Right cardiac atrium (tissue), 5 donors: Measurements from ENCODE around the gene DENND4B. TPM values are rescaled to one million over a fixed set of nuclear protein-coding genes. Genes with fewer than 3 reads are reported as not detected.

Source experiments
- ATAC-seq, 2 donors: fragments of 200-7000 bp; cut with Tn5 transposase; one replicate each; pipeline versions ENCODE4 v1.8.0 to v1.9.1; 2020; ENCODE audit warnings: moderate library complexity in 2 of 2, mild to moderate bottlenecking in 1 of 2
- DNase-seq, 3 donors: peaks; one replicate each; pipeline ENCODE4 v3.0.0-alpha.2; 2020
- H3K27ac ChIP-seq: one replicate; pipeline ENCODE4 v1.5.1; 2013; ENCODE audit warnings: mild to moderate bottlenecking, low read length, control low read depth, moderate library complexity
- H3K27me3 ChIP-seq: one replicate; pipeline ENCODE4 v1.6.1; 2013; ENCODE audit not compliant: control insufficient read depth, insufficient read depth
- H3K4me1 ChIP-seq: one replicate; pipeline ENCODE4 v1.6.1; 2013; ENCODE audit warnings: low read length; ENCODE audit not compliant: control insufficient read depth, insufficient read depth
- H3K4me3 ChIP-seq: one replicate; pipeline ENCODE4 v1.5.1; 2013; ENCODE audit warnings: low read length, control low read depth
- H3K9me3 ChIP-seq: one replicate; pipeline ENCODE4 v1.6.1; 2013; ENCODE audit warnings: low read length; ENCODE audit not compliant: control insufficient read depth
- WGBS: extraction: QIAGEN DNeasy Blood & Tissue Kit; methylation state at CpG from one replicate; pipeline ENCODE4 v1.1.7; 2013; 5-methylcytosine and 5-hydroxymethylcytosine counted together
- intact Hi-C, 4 donors: fragments of 100-400 bp; cut with DNase I; formaldehyde crosslinking; loops; one replicate each; pipeline versions ENCODE4 v1.11.0 to v1.14.0; 2022 to 2023
- polyA plus RNA-seq: library from polyadenylated mRNA; stranded (reverse); fragments of 200-250 nt; gene quantifications from one replicate; pipeline ENCODE4 v1.2.3, GENCODE V29; 2013
- total RNA-seq, 4 donors: library from RNA; stranded (reverse); fragmentation: NEBNext Ultra II Directional; extraction: Animal tissue kit (Norgen Biotek cat#: 25700); gene quantifications; one replicate each; pipeline ENCODE4 v1.2.1, GENCODE V29; 2021
- donor health status: healthy with polysubstance abuse.
- donor health status: DM: no; HTN: yes; CAD: no.
- donor health status: DM: no; HTN: no; CAD: no.
- donor health status: DM: no; HTN: yes; CAD: no; lungs with severe emphysema.
- donor health status: DM: yes; HTN: yes; CAD: no.

The DENND4B gene
- total and polyA plus RNA-seq, 5 donors: 32.0 to 48.7 (median 41.5) TPM

DNA sequence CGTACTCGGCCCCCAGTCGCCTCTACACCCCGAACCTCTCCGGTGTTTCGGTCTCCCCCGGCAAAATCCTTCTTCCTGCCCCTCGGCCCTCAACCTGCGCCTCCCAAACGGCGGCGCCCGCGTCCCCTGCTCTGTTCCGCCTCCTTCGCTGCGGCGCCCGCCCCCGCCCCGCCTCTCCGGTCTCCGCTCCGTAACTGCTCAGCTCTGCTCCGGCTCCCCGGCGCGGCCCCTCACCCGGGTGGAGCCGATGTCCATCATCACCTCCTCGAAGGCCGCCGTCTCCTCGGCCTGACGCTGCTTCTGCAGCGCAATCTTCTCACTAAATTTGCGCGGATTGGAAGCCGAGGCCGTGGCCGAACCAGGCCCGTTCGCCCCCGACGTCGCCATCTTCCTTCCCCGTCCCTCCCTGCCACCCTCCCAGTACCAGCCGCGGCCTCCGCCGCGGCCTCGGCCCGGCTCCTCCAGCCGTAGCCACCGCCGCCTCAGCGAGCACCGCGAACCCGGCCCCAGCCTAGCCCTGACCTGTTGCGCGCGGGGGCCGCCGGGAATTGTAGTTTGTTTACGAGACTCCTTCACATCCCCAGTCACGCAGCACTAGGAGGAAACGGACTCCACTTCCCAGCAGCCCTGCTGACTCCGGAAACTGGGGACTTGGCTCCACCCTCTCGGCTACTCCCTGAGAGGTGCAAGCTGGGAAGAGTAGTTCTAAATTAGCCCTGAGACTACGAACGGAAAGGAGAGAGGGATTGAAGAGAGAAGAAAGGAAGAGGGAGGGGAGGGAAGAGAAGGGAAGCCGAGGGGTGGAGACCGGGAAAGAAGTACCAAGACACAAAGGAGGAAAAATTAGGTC, 11.8 kb upstream of the DENND4B start, which contains the start of gene CRTC2:
Gene CRTC2, minus strand, starts transcription at position 502 of the 850 bp plus-strand sequence. Its CDS starts 115 bp downstream, at position 387.
- Histone ChIP-seq H3K9me3 (no peaks in the 10 kb centered on the region), H3K27me3 (no peaks in the 10 kb centered on the region), H3K4me3 (peak within 1 kb of the TSS; percentile 78), H3K27ac (peak within 1 kb of the TSS; percentile 92), H3K4me1 (peaks cover 18% of the 10 kb centered on the region)
- WGBS: under 1% methylated on average over 74 of the region's 75 CpGs
- DNase-seq (peak; percentile 99 to 100 (median 99)), ATAC-seq (peak; percentile 91 to 92)
- intact Hi-C loops: no loop called here

DNA sequence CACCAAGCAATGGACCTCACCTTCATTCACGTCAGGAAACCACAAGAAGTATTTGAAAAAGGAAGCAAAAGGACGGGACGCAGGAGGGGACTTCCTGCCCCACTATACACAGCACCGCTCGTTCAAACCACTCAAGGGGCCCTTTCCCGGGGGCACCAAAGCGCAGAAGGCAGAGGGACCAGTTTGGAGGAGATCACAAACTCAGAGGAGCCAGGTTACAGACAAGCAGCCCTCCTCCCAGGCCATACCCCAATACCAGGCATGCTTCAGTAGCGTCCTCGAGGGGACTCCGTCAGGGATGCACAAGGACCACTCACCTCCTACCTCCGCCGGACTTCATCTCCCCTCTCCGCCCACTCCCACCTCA, 11.2 kb upstream of the DENND4B start:
- H3K4me1 ChIP-seq: peaks cover 18% of the 10 kb centered on the region
- intact Hi-C loops: no loop called here
- H3K9me3 ChIP-seq: no peaks in the 10 kb centered on the region
- WGBS: 1% methylated on average over 13 of the region's 13 CpGs
- no peak for DNase-seq
- peak overlapping the region; percentile 92 for H3K27ac ChIP-seq
- H3K4me3 ChIP-seq: peak overlapping the region; percentile 78
- ATAC-seq: peak; percentile 0 to 7
- no peaks in the 10 kb centered on the region for H3K27me3 ChIP-seq

DNA sequence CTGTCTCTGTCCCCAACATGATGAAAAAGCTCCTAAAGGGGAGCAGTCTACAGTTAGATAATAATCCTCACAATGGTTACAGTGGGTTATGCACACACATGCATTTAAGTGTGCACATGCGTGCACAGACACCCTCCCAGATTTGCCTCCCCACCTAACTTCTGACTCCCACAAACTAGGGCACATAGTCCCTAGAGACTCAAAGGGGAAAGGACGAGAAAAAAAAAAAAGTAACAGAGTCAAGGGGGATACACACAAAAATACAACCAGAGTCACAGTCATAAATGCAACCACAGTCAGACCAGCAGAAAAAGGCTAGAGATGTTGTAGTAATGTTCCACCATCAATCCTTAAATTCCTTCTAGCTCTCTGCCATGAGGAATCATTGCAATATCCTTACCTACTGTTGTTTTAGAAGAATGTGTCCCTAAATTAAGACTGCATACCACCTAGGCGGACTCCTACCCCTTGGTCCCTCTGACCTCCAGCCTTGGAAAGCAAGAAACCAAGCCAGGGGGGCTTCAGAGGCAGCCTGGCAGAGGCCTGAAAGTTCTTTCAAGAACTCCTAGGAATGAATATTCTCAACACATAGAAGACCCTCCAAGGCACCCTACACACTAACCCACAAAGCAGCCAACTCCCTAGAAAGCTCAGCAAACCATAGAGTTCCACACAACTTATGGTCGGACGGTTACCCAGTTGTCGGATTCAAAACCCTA, 10.6 kb upstream of the DENND4B start:
- peaks cover 15% of the 10 kb centered on the region for H3K4me1 ChIP-seq
- intact Hi-C loops: no loop called here
- H3K27ac ChIP-seq: no peak overlapping the region
- peak overlapping the region; percentile 78 for H3K4me3 ChIP-seq
- DNase-seq (peak in 1 of 3 donors; percentile 6), ATAC-seq (no peak)
- H3K27me3 ChIP-seq: no peaks in the 10 kb centered on the region
- WGBS: 30% methylated on average over 6 of the region's 6 CpGs
- no peaks in the 10 kb centered on the region for H3K9me3 ChIP-seq

DNA sequence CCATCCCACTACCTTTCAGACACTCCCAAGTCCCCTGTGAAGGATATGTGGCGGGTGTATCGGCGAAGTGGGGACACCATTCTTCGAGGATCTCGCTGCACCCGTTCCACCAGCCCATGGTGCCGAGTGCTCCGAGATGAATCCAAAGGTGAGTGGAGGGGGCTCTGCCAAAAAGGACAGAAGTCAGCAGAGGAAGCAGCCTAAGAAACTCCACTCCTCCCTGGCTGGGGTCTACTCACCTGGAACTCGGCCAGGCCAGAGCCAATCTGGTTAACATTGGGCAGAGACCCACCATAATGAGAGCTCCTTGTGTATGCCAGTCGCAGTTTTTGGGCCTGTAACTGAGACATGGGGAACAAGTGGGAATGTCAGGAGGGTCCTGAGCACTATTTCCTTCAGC, 8.3 kb upstream of the DENND4B start:
- Histone ChIP-seq H3K9me3 (no peaks in the 10 kb centered on the region), H3K4me3 (no peak overlapping the region), H3K4me1 (peaks cover 11% of the 10 kb centered on the region), H3K27me3 (no peaks in the 10 kb centered on the region), H3K27ac (no peak overlapping the region)
- 94% methylated on average over 10 of the region's 10 CpGs for WGBS
- no peak for ATAC-seq
- DNase-seq: peak in 1 of 3 donors; percentile 9
- intact Hi-C loops: no loop called here

DNA sequence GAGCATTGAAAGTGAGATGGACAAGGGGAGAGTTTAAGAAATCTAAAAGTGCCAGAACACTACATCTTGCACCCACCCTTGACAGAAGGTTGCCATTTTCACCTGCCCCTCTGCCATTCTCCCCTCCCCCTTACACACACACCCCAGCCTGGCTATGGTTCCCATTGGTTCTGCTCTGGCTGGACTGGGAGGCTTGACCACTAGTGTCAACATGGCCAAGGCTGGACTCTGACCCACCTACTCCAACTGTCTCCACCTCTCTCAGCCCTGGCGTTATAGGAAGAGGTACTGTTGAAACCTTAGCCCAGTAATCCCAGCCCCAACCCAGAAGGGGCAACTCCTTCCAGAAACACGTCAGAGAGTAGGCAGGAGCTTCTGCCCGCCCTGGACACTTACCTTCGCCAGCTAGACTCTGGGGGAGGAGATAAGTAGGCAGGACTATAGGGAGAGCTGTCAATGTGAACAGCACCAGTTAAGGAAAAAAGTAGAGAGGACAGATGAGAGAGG, 7.4 kb upstream of the DENND4B start:
- Histone ChIP-seq H3K27ac (no peak overlapping the region), H3K4me1 (peaks cover 6% of the 10 kb centered on the region), H3K27me3 (no peaks in the 10 kb centered on the region), H3K9me3 (no peaks in the 10 kb centered on the region), H3K4me3 (no peak overlapping the region)
- intact Hi-C loops: no loop called here
- ATAC-seq: no peak
- WGBS: 73% methylated on average over 4 of the region's 4 CpGs
- DNase-seq: no peak

DNA sequence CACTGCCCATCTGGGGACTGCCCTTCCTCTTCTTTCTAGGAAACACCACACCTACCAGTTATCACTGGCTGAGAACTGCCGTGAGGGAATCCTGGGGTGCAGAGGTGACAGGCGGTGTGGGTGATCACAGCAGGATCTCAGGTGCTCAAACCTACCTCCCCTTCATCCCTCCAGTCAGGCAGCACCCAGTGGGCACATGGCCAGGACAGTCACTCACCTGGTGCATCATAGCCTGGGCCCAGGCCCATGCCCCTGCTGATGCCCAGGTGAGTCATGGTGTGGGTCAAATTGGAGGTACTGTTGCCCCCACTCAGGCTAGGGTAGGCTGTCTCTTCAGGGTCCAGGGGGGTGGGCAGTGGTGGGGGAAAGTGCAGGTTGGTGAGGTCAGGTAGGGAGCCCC, 5.3 kb upstream of the DENND4B start:
- peak in 1 of 3 donors; percentile 32 for DNase-seq
- intact Hi-C loops: no loop called here
- ATAC-seq: no peak
- peaks cover 6% of the 10 kb centered on the region for H3K4me1 ChIP-seq
- no peaks in the 10 kb centered on the region for H3K9me3 ChIP-seq
- 94% methylated on average over 2 of the region's 2 CpGs for WGBS
- H3K27ac ChIP-seq: no peak overlapping the region
- H3K27me3 ChIP-seq: no peaks in the 10 kb centered on the region
- H3K4me3 ChIP-seq: no peak overlapping the region

DNA sequence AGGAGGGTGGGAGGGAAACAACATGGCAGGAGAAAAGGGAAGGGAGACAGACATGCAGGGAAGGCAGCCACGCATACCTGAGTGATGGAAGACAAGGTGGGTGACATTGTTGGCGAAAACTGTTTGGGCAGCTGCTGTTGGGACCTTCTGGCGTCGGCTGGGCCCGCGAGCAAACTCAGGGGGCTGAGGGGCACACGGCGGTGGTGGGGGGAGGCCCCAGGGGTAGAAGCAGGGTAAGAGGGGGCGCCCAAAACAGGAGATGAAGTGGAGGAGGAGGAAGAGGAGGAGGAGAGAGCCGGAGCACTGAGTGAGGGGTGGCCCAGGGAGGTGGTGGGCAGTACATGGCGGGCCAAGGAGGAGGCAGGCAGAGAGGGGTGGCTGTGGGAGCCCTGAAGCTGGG, 4.7 kb upstream of the DENND4B start:
- Histone ChIP-seq H3K9me3 (no peaks in the 10 kb centered on the region), H3K4me1 (peaks cover 5% of the 10 kb centered on the region), H3K4me3 (no peak overlapping the region), H3K27me3 (no peaks in the 10 kb centered on the region), H3K27ac (no peak overlapping the region)
- ATAC-seq (no peak), DNase-seq (peak in 1 of 3 donors; percentile 45)
- intact Hi-C loops: no loop called here
- WGBS: 91% methylated on average over 11 of the region's 11 CpGs

DNA sequence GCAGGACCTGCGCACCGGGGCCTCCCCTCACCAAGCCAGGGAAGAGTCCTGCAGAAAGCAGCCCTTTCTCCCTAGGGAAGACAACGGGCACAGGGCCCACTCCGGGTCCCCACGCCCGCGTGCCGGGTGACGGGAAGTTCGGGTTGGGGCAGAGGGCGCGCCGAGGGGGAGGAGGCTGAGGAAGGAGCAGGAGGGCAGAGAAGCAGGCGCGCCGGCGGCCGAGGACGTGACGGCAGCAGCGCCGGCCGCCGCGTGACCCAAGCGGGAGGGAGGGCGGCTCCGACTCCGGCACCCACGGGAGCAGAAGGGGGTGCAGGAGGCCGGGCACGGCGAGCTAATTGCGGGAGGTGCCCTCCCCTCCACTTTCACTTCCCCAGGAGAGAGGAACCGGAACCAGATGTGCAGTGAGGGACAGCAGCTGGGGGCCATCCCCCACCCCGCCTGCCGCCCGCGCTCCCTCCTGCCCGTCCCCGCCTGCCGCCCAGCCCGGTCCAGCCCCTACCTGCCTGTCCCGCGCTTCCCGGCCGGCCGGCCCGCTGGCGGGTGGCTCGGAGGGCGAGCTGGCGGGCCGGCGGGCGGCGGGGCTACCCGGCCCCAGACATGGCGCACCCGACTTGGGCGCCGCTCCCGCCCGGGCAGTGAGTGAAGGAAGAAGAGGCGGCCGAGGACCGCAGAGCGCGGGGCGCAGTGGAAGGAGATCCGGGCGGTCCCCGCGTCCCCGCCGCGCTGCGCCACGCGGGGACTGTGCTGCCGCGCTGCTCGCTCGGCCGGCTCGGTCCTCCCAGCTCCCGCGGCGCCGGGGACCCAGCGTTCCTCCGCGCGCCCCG, 510 bp downstream of the DENND4B start:
- WGBS: under 1% methylated on average over 94 of the region's 95 CpGs
- Histone ChIP-seq H3K4me3 (peak overlapping the region; percentile 94), H3K9me3 (no peaks in the 10 kb centered on the region), H3K27me3 (no peaks in the 10 kb centered on the region), H3K4me1 (peaks cover 2% of the 10 kb centered on the region), H3K27ac (peak overlapping the region; percentile 97)
- intact Hi-C loops: no loop called here
- DNase-seq (peak; percentile 92 to 95 (median 95)), ATAC-seq (peak; percentile 87 to 88)

DNA sequence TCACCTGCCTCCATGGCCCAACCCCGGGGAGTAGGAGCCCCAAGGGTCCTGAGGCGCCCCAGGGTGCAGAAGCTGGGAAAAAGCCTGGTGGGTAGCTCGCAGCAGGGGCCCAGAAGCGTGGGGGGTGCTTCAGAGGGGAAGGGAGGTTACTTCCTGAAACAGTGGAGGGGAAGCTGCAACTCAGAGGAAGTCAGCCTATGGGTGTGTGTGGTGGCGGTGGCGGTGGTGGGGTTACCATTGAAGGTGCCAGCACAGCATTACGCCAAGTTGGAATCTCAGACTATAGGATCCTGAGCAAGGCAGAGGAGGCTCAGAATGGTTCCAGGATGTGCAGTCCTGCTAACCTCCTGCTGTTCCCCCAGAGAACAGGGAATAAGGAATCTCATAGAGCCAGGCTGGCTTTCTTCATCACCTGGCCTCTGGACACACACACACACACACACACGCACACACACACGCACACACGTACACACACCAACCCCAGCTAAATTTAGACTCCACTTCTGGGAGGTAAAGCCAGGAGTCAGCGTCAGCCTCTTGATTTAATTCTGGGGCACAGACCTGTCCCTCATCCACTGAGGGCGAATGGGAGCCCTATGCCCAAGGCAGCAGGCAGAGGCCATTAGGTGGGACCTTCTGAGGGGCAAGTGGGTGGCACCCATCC, 1.3 kb downstream of the DENND4B start:
- peak overlapping the region; percentile 94 for H3K4me3 ChIP-seq
- WGBS: 26% methylated on average over 12 of the region's 12 CpGs
- no peaks in the 10 kb centered on the region for H3K9me3 ChIP-seq
- peak; percentile 64 to 85 (median 84) for DNase-seq
- H3K4me1 ChIP-seq: peaks cover 2% of the 10 kb centered on the region
- ATAC-seq: peak; percentile 25 to 62
- H3K27ac ChIP-seq: peak overlapping the region; percentile 97
- intact Hi-C loops: no loop called here
- H3K27me3 ChIP-seq: no peaks in the 10 kb centered on the region

DNA sequence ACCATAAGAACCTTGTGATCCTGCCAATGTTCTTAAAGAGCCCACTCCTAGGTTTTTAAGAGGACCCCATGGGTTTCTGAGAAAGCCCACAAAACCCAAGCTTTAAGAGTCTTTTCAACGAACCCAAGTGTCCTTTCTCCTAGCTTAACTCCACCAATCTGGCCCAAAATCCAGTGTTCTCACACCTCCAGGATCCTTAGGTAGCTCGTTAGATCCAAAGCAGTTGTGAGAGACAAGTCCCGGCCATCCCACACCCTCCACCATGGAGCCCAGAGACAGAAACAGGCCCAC, 1.7 kb downstream of the DENND4B start:
- intact Hi-C loops: no loop called here
- Histone ChIP-seq H3K4me3 (peak overlapping the region; percentile 94), H3K9me3 (no peaks in the 10 kb centered on the region), H3K4me1 (peaks cover 2% of the 10 kb centered on the region), H3K27me3 (no peaks in the 10 kb centered on the region), H3K27ac (peak overlapping the region; percentile 97)
- DNase-seq: no peak
- 62% methylated on average over 3 of the region's 3 CpGs for WGBS
- no peak for ATAC-seq
